Suprapubic skin (tissue), 4 donors: ENCODE results near the gene CMPK1. TPM values are rescaled to one million over a fixed set of nuclear protein-coding genes. Genes with fewer than 3 reads are reported as not detected.

Experiments used
- DNase-seq, 2 donors: peaks; one replicate each; pipeline ENCODE4 v3.0.0-alpha.2; 2019; ENCODE audit warnings: low spot score in 2 of 2
- H3K27ac ChIP-seq: fragments of 200-600 bp; sonication (generic); one replicate; pipeline ENCODE4 v1.5.1; 2019
- H3K27me3 ChIP-seq: fragments of 200-600 bp; sonication (generic); one replicate; pipeline ENCODE4 v1.5.1; 2019
- H3K36me3 ChIP-seq: fragments of 200-600 bp; sonication (generic); one replicate; pipeline ENCODE4 v1.5.1; 2019
- H3K4me1 ChIP-seq: fragments of 200-600 bp; sonication (generic); one replicate; pipeline ENCODE4 v1.5.1; 2019
- H3K4me3 ChIP-seq: fragments of 200-600 bp; sonication (generic); one replicate; pipeline ENCODE4 v1.5.1; 2019; ENCODE audit warnings: mild to moderate bottlenecking
- H3K9me3 ChIP-seq: fragments of 200-600 bp; sonication (generic); one replicate; pipeline ENCODE4 v1.5.1; 2019
- CTCF ChIP-seq, 2 donors: fragments of 200-600 bp in 1 of 2; fragments of 450-650 bp in 1 of 2; sonication (generic) in 1 of 2; IDR thresholded peaks; one replicate each; pipeline ENCODE4 v1.5.1; 2016 to 2019; ENCODE audit warnings: antibody characterized with exemption in 2 of 2, mild to moderate bottlenecking in 1 of 2, moderate library complexity in 1 of 2
- EP300 ChIP-seq: sonication (generic); formaldehyde crosslinking; IDR thresholded peaks from one replicate; pipeline ENCODE4 v1.6.1; 2017; ENCODE audit warnings: antibody characterized with exemption
- POLR2A ChIP-seq, 2 donors: fragments of 450-650 bp; IDR thresholded peaks; one replicate each; pipeline ENCODE4 v1.6.1; 2017; ENCODE audit warnings: antibody characterized with exemption in 2 of 2, mild to moderate bottlenecking in 2 of 2, moderate library complexity in 2 of 2
- POLR2AphosphoS5 ChIP-seq, 3 donors: sonication (generic); formaldehyde crosslinking; IDR thresholded peaks; one replicate each; pipeline ENCODE4 v1.6.1; 2017; ENCODE audit warnings: antibody characterized with exemption in 3 of 3
- WGBS: methylation state at CpG from one replicate; pipeline ENCODE4 v1.1.5; 2018; 5-methylcytosine and 5-hydroxymethylcytosine counted together
- total RNA-seq, 4 donors: library from RNA; depleted of rRNA; stranded (reverse); fragments of >200 nt; gene quantifications; one replicate each; pipeline ENCODE4 v1.1.0, GENCODE V29; 2016

CMPK1 gene
- total RNA-seq, 4 donors from 2014 or later = 69.4 to 94.4 (median 81.6) TPM

- no peak for DNase-seq
- peaks cover 9% of the 10 kb centered on the region for H3K4me1 ChIP-seq
- no peaks in the 10 kb centered on the region for H3K9me3 ChIP-seq
- H3K27ac ChIP-seq = no peak overlapping the region
- TF ChIP-seq POLR2AphosphoS5 (IDR thresholded peaks at IDR 0.05) (no peak), EP300 (no peak), CTCF (IDR thresholded peaks at IDR 0.05) (no peak), POLR2A (IDR thresholded peaks at IDR 0.05) (no peak)
- H3K4me3 ChIP-seq = peak overlapping the region; percentile 45
- WGBS = 5% methylated on average over 39 of the region's 134 CpGs
- H3K36me3 ChIP-seq = no peaks in the 10 kb centered on the region
- peaks cover 53% of the 10 kb centered on the region for H3K27me3 ChIP-seq
These were observed 83.0 kb downstream of the CMPK1 start for GRCh38 chr1:47416319-47417169.

DNA sequence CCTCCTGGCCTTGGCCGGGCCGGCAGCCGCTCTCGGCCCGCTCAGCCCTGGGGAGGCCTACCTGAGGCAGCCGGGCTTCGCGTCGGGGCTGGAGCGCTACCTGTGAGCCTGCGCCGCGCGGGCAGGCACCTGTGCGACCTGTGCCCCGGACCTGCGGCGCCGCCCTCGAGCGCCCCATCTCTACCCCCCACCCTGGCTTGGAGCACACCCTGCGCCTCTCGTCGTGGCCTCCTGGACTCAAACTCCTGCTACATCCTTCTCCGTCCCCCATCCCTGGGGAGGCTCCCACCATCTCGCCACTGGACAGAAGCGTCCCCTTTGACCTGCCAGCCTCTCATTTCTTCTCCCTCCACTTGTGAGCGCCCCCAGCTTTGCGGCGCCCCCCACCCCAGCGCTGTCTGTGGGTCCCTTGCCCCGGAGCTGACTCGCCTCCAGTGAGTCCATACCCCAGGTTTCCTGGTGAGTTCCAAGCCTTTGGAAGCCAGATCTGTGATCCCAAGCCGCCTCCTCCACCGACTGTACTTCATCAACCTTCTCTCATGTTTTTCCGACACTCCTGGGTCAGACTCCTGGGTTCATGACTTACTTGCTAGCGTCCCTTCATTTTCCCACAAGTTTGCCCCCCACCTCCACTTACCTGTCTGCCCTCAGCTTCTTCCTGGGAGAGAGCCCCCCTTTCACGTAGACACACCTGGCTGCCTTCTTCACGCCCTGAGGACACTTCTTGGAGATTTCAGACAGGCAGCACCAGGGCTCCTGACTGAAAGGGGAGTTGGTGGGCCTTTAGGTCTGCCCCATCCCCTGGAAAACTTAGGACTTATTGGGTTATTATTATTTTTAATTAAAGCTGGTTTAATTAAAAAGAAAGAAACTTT lies 83.8 kb downstream of the CMPK1 start:
- H3K36me3 ChIP-seq = no peaks in the 10 kb centered on the region
- no peak for DNase-seq
- no peaks in the 10 kb centered on the region for H3K9me3 ChIP-seq
- peaks cover 53% of the 10 kb centered on the region for H3K27me3 ChIP-seq
- no peak for TF ChIP-seq POLR2A (IDR thresholded peaks at IDR 0.05)
- no peak for TF ChIP-seq POLR2AphosphoS5 (IDR thresholded peaks at IDR 0.05)
- no peak for TF ChIP-seq CTCF (IDR thresholded peaks at IDR 0.05)
- no peak for TF ChIP-seq EP300
- H3K4me1 ChIP-seq = peaks cover 9% of the 10 kb centered on the region
- WGBS = 59% methylated on average over 19 of the region's 39 CpGs
- H3K27ac ChIP-seq = no peak overlapping the region
- peak overlapping the region; percentile 45 for H3K4me3 ChIP-seq

DNA sequence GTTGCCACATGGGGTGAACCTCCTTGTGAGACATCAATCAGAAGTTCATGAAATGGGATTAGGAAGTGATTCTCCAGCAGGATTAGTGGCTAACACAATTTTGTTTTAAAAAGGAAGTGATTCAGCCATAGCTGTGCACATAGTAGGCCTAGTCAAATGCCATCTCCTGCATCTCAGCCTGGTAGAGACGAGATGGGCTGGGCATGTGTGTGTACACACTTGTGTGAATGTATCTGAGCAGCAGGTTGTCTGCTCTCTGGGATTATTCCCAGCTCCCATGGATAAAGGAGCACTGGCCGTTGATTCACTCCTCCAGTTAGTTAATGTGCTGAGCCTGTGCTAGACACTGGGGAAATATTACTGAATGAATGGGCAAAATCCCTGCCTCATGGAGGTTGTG lies 84.5 kb downstream of the CMPK1 start:
- 93% methylated on average over 2 of the region's 2 CpGs for WGBS
- no peak for DNase-seq
- Histone ChIP-seq H3K36me3 (no peaks in the 10 kb centered on the region), H3K27ac (no peak overlapping the region), H3K4me1 (peaks cover 9% of the 10 kb centered on the region), H3K27me3 (peaks cover 53% of the 10 kb centered on the region), H3K9me3 (no peaks in the 10 kb centered on the region), H3K4me3 (no peak overlapping the region)
- no peak for TF ChIP-seq POLR2AphosphoS5 (IDR thresholded peaks at IDR 0.05)
- TF ChIP-seq CTCF (IDR thresholded peaks at IDR 0.05) = no peak
- TF ChIP-seq EP300 = no peak
- no peak for TF ChIP-seq POLR2A (IDR thresholded peaks at IDR 0.05)

GRCh38 chr1:47418681-47419325 lies 85.2 kb downstream of the CMPK1 start:
- peaks cover 9% of the 10 kb centered on the region for H3K4me1 ChIP-seq
- 93% methylated on average over 6 of the region's 6 CpGs for WGBS
- TF ChIP-seq POLR2AphosphoS5 (IDR thresholded peaks at IDR 0.05) = no peak
- TF ChIP-seq POLR2A (IDR thresholded peaks at IDR 0.05) = no peak
- no peak for TF ChIP-seq EP300
- no peak for TF ChIP-seq CTCF (IDR thresholded peaks at IDR 0.05)
- DNase-seq = no peak
- H3K36me3 ChIP-seq = no peaks in the 10 kb centered on the region
- no peak overlapping the region for H3K4me3 ChIP-seq
- peaks cover 53% of the 10 kb centered on the region for H3K27me3 ChIP-seq
- H3K27ac ChIP-seq = no peak overlapping the region
- no peaks in the 10 kb centered on the region for H3K9me3 ChIP-seq
